GM18907 (cell line): ENCODE results near the gene GNAS.
"Not testable (repeated sequence)": the region's sequence is repeated elsewhere in the genome, so short reads cannot be mapped to it uniquely, and the experiment has no call there.

Experiments
- ATAC-seq: cut with Tn5 transposase; IDR thresholded peaks from one replicate; pipeline ENCODE4 v1.9.1; 2021; ENCODE audit warnings: mild to moderate bottlenecking, moderate library complexity; ENCODE audit not compliant: unreplicated experiment

The GNAS gene

GRCh38 chr20:58852543-58853271 is at the start of gene GNAS:
Gene GNAS, plus strand, starts transcription at chr20:58852716.
- ATAC-seq: no peak

- ATAC-seq: no peak
Measured at GRCh38 chr20:58803533-58803932, 49.0 kb upstream of the GNAS start.

GRCh38 chr20:58807801-58808200 is 44.7 kb upstream of the GNAS start:
- ATAC-seq: no peak

- ATAC-seq: no peak
Measured at GRCh38 chr20:58808271-58809046, 44.1 kb upstream of the GNAS start.

- no peak for ATAC-seq
Measured at GRCh38 chr20:58810116-58810878, 42.2 kb upstream of the GNAS start.

- no peak for ATAC-seq
Measured at GRCh38 chr20:58810879-58811250, 41.7 kb upstream of the GNAS start.

- no peak for ATAC-seq
Measured at GRCh38 chr20:58811334-58811733, 41.2 kb upstream of the GNAS start.

- no peak for ATAC-seq
Measured at GRCh38 chr20:58813369-58813768, 39.1 kb upstream of the GNAS start.

GRCh38 chr20:58815448-58815847 is 37.1 kb upstream of the GNAS start:
- ATAC-seq: no peak

GRCh38 chr20:58816051-58816450 is 36.5 kb upstream of the GNAS start:
- no peak for ATAC-seq

GRCh38 chr20:58816957-58817651 is 35.4 kb upstream of the GNAS start:
- ATAC-seq: no peak

- ATAC-seq: no peak
Measured at GRCh38 chr20:58817748-58818147, 34.8 kb upstream of the GNAS start.

- no peak for ATAC-seq
Measured at GRCh38 chr20:58818586-58819285, 33.8 kb upstream of the GNAS start.

- no peak for ATAC-seq
Measured at GRCh38 chr20:58819921-58820320, 32.6 kb upstream of the GNAS start.

GRCh38 chr20:58820515-58820914 is 32.0 kb upstream of the GNAS start:
- not testable (repeated sequence) for ATAC-seq

- ATAC-seq: no peak
Measured at GRCh38 chr20:58822149-58822548, 30.4 kb upstream of the GNAS start.

GRCh38 chr20:58822748-58823730 is 29.5 kb upstream of the GNAS start:
- no peak for ATAC-seq

- ATAC-seq: no peak
Measured at GRCh38 chr20:58824843-58825242, 27.7 kb upstream of the GNAS start.

GRCh38 chr20:58825450-58825849 is 27.1 kb upstream of the GNAS start:
- ATAC-seq: no peak
